ENCODE results near the gene PLPPR3.

Gene PLPPR3

DNA sequence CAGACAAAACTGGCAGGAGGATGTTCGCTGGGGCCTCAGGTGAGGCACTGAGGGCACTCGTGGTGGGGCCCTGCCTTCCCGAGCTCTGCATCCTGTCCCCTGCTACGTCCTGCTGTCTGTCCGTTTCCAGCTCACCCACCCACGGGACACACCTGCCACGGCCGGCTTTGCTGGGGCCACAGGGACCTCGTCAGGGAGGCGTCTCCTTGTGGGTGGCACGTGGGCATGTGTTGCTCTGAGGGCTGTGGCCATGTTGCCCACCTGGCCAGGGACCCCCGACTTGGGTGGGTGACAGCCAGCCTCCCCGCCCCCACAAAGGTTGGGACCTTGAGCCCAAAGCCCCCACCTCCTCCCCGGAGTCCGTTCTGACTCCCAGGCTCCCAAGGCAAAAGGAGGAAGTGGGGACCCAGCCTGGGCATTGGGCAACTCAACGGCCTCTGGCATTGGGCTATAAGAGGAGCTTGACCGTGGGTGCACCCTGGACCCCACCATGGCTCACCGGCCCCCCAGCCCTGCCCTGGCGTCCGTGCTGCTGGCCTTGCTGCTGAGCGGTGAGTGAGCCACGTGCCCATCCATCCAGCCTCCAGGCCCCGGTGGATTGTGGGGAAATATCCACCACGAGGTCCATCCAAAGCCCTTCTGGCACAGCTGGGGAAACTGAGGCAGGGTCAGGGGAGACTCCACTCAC is 18.9 kb upstream of the PLPPR3 start, which contains the start of gene PRTN3:
Gene PRTN3 (plus strand): TSS at position 481 of the 688 bp plus-strand sequence. CDS start 10 bp downstream, at position 491.
- Histone ChIP-seq H3K27me3 (ENCODE audit: insufficient read depth, low read depth) (peaks cover 14% of the 10 kb centered on the region; the same call in 1 of the 2 replicates), H3K36me3 (ENCODE audit: insufficient read depth) (no peaks in the 10 kb centered on the region), H4K20me1 (ENCODE audit: insufficient read depth) (no peaks in the 10 kb centered on the region), H3K9ac (no peak within 1 kb of the TSS), H3K79me2 (ENCODE audit: insufficient read depth, low read depth) (no peaks in the 10 kb centered on the region), H3K4me1 (ENCODE audit: low read depth, poor library complexity, severe bottlenecking) (peaks cover 27% of the 10 kb centered on the region), H3K4me3 (IDR thresholded peaks at IDR 0.05; ENCODE audit: insufficient read depth, low read depth, low read length) (no peak within 1 kb of the TSS), H3K27ac (no peak within 1 kb of the TSS), H3K4me2 (no peak within 1 kb of the TSS), H2AFZ (ENCODE audit: low read depth) (no peak within 1 kb of the TSS)
- no peak for TF ChIP-seq CTCF (conservative IDR thresholded peaks at IDR 0.05; ENCODE audit: low read depth, low read length)

DNA sequence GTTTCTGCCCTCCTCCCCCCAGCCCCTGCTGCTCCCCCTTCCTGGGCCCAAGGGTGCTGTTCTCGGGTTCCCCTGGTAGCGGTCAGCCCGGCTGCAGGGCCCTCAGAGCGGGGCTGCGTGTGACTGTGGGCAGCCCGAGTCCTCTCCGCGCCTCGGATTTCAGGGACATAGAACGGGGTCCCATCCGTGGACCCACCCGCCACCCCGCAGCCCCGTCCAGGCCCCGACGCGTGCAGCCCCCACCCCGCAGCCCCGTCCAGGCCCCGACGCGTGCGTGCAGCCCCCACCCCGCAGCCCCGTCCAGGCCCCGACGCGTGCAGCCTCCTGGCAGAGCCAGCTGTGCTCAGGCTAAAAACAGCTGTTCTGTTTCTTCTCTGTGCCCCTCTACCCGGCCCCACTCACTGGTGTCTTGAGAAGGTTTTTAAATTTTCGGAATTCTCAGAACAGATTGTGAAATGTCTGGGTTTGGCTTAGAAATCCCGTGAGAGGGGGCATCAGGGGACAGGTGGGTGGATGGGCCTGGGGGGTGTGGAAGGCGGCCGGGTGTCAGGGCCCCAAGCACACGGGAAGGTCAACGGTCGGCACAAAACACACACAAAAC is 13.6 kb upstream of the PLPPR3 start:
- no peak overlapping the region for H3K4me2 ChIP-seq
- H3K4me1 ChIP-seq (ENCODE audit: low read depth, poor library complexity, severe bottlenecking), result no peaks in the 10 kb centered on the region
- peaks cover 35% of the 10 kb centered on the region; the same call in 1 of the 2 replicates for H3K27me3 ChIP-seq (ENCODE audit: insufficient read depth, low read depth)
- no peak overlapping the region for H2AFZ ChIP-seq (ENCODE audit: low read depth)
- TF ChIP-seq CTCF (conservative IDR thresholded peaks at IDR 0.05; ENCODE audit: low read depth, low read length), result no peak
- no peak overlapping the region for H3K9ac ChIP-seq
- H3K79me2 ChIP-seq (ENCODE audit: insufficient read depth, low read depth), result no peaks in the 10 kb centered on the region
- no peaks in the 10 kb centered on the region for H3K36me3 ChIP-seq (ENCODE audit: insufficient read depth)
- H3K27ac ChIP-seq, result no peak overlapping the region
- H4K20me1 ChIP-seq (ENCODE audit: insufficient read depth), result no peaks in the 10 kb centered on the region
- no peak overlapping the region for H3K4me3 ChIP-seq (IDR thresholded peaks at IDR 0.05; ENCODE audit: insufficient read depth, low read depth, low read length)

DNA sequence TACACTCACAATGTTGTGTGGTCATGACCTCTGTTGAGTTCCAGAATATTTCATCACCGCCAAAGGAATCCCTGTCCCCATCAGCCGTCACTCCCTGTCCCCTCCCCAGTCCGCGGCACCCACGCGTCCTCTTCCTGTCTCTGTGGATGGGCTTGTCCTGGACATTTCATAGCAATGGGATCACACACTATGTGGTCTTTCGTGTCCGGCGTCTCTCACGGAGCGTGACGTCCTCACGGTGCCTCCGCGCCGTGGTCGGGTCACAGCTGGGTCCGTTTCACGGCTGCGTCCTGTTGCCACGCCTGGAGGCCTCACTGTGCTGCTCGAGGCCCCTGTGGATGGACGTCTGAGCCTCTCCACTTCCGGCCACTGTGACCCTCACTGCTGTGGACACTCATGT is 12.5 kb upstream of the PLPPR3 start:
- Histone ChIP-seq H3K36me3 (ENCODE audit: insufficient read depth) (no peaks in the 10 kb centered on the region), H4K20me1 (ENCODE audit: insufficient read depth) (no peaks in the 10 kb centered on the region), H3K4me2 (no peak overlapping the region), H3K27me3 (ENCODE audit: insufficient read depth, low read depth) (peaks cover 43% of the 10 kb centered on the region; the same call in 1 of the 2 replicates), H3K79me2 (ENCODE audit: insufficient read depth, low read depth) (no peaks in the 10 kb centered on the region), H3K4me3 (IDR thresholded peaks at IDR 0.05; ENCODE audit: insufficient read depth, low read depth, low read length) (no peak overlapping the region), H3K27ac (no peak overlapping the region), H2AFZ (ENCODE audit: low read depth) (no peak overlapping the region), H3K4me1 (ENCODE audit: low read depth, poor library complexity, severe bottlenecking) (no peaks in the 10 kb centered on the region), H3K9ac (no peak overlapping the region)
- TF ChIP-seq CTCF (conservative IDR thresholded peaks at IDR 0.05; ENCODE audit: low read depth, low read length), result no peak

DNA sequence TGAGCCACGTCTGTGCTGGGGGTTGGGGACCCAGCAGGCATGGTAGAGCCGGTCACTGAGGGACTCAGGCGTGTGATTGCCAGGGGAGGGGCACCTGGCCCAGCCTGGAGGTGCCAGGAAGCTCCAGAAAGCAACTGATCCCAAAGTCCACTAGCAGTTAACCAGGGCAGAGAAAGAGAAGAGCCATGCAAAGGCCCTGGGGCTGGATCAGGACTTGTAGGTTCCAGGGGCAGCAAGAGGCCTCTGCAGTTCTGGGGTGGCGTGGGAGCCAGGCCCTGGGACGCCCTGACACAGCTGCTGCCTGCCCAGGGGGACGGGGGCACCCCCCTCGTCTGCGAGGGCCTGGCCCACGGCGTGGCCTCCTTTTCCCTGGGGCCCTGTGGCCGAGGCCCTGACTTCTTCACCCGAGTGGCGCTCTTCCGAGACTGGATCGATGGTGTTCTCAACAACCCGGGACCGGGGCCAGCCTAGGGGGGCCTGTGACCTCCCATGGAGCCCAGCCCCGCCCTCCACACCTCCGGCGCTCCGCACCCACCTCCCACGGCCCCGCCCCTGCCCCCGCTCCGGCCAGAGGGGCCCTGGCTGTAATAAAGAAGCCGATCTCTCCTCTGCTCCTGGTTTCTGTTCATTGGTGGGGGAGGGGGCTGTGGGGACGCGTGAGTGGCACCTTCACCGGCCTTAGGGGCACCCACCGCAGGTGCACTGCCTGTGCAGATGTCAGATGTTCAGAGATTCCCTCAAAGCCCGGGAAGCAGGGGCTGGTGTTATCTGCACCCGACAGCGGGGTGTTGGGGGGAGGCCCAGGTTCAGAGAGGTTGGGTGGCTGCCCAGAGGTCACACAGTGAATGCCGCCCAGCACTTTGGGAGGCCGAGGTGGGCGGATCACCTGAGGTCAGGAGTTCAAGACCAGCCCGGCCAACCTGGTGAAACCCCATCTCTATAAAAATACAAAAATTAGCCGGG is 9.9 kb upstream of the PLPPR3 start:
- TF ChIP-seq CTCF (conservative IDR thresholded peaks at IDR 0.05; ENCODE audit: low read depth, low read length), result no peak
- H4K20me1 ChIP-seq (ENCODE audit: insufficient read depth), result no peaks in the 10 kb centered on the region
- H3K36me3 ChIP-seq (ENCODE audit: insufficient read depth), result no peaks in the 10 kb centered on the region
- H3K27ac ChIP-seq, result no peak overlapping the region
- no peaks in the 10 kb centered on the region for H3K4me1 ChIP-seq (ENCODE audit: low read depth, poor library complexity, severe bottlenecking)
- no peak overlapping the region for H2AFZ ChIP-seq (ENCODE audit: low read depth)
- peaks cover 33% of the 10 kb centered on the region; the same call in 1 of the 2 replicates for H3K27me3 ChIP-seq (ENCODE audit: insufficient read depth, low read depth)
- H3K4me3 ChIP-seq (IDR thresholded peaks at IDR 0.05; ENCODE audit: insufficient read depth, low read depth, low read length), result no peak overlapping the region
- no peak overlapping the region for H3K4me2 ChIP-seq
- no peaks in the 10 kb centered on the region for H3K79me2 ChIP-seq (ENCODE audit: insufficient read depth, low read depth)
- H3K9ac ChIP-seq, result no peak overlapping the region

All from KMS-11 (cell line).